IMR-90 (cell line): Measurements from ENCODE around the gene TBPL1. TPM values are rescaled to one million over a fixed set of nuclear protein-coding genes. Genes with fewer than 3 reads are reported as not detected.

Source experiments
- ATAC-seq: fragments of 200-7000 bp; cut with Tn5 transposase; 2 replicates; pipeline ENCODE4 v1.9.1; 2020; ENCODE audit warnings: low read depth, mild to moderate bottlenecking, moderate library complexity
- BruUV-seq: library from RNA; stranded (reverse); fragments of 400-500 nt; replicated peaks from 2 replicates; lab custom pipeline; 2021; lab: Mats Ljungman, UMichigan
- CTCF ChIA-PET: fragments of 300-600 bp; formaldehyde crosslinking; extraction: SDS; loops from one replicate; lab custom pipeline; 2021; ENCODE audit warnings: antibody characterized with exemption; lab: Yijun Ruan, JAX
- POLR2A ChIA-PET: fragments of 300-600 bp; sonication (Branson Sonifier 250); formaldehyde crosslinking; loops from one replicate; lab custom pipeline; 2022; ENCODE audit warnings: antibody characterized with exemption; ENCODE audit not compliant: unreplicated experiment; lab: Charles Lee
- DNase-seq: peaks from one replicate; pipeline ENCODE4 v3.0.0; 2013
- H2AFZ ChIP-seq: replicated peaks from 2 replicates; pipeline ENCODE3; 2013; ENCODE audit warnings: low read length, mild to moderate bottlenecking; ENCODE audit not compliant: poor library complexity
- H2AK5ac ChIP-seq: 2 replicates; pipeline ENCODE4 v1.6.1; 2013; ENCODE audit warnings: low read depth, low read length, inconsistent platforms
- H2AK9ac ChIP-seq: replicated peaks from 2 replicates; pipeline ENCODE3; 2013; ENCODE audit warnings: mild to moderate bottlenecking, low read depth, low read length, moderate library complexity; ENCODE audit not compliant: poor library complexity
- H2BK120ac ChIP-seq: 2 replicates; pipeline ENCODE4 v1.6.1; 2013; ENCODE audit warnings: low read depth, low read length, inconsistent platforms
- H2BK15ac ChIP-seq: 3 replicates; pipeline ENCODE4 v1.6.1; 2013; ENCODE audit warnings: low read depth, low read length, inconsistent platforms
- H2BK20ac ChIP-seq: 2 replicates; pipeline ENCODE4 v1.6.1; 2013; ENCODE audit warnings: low read depth, mild to moderate bottlenecking, inconsistent platforms, low read length, moderate library complexity
- H2BK5ac ChIP-seq: 2 replicates; pipeline ENCODE4 v1.6.1; 2013; ENCODE audit warnings: mild to moderate bottlenecking, low read depth, low read length, inconsistent platforms; ENCODE audit not compliant: poor library complexity, severe bottlenecking
- H3K14ac ChIP-seq: replicated peaks from 2 replicates; pipeline ENCODE4 v1.6.1; 2013; ENCODE audit warnings: low read depth, low read length, inconsistent platforms
- H3K18ac ChIP-seq: 2 replicates; pipeline ENCODE4 v1.6.1; 2013; ENCODE audit warnings: low read depth, low read length, control low read depth
- H3K23ac ChIP-seq: 2 replicates; pipeline ENCODE4 v1.6.1; 2013; ENCODE audit warnings: low read depth, low read length, inconsistent platforms
- H3K27ac ChIP-seq: 2 replicates; pipeline ENCODE4 v1.5.1; 2013; ENCODE audit warnings: mild to moderate bottlenecking, control low read depth, low read length; ENCODE audit not compliant: insufficient read depth
- H3K27me3 ChIP-seq: 2 replicates; pipeline ENCODE4 v1.6.1; 2013; ENCODE audit warnings: low read length; ENCODE audit not compliant: control insufficient read depth, insufficient read depth
- H3K36me3 ChIP-seq: 2 replicates; pipeline ENCODE4 v1.6.1; 2013; ENCODE audit warnings: low read length, mixed read lengths; ENCODE audit not compliant: control insufficient read depth, insufficient read depth
- H3K4ac ChIP-seq: 2 replicates; pipeline ENCODE4 v1.6.1; 2013; ENCODE audit warnings: low read depth, low read length, inconsistent platforms
- H3K4me1 ChIP-seq: 2 replicates; pipeline ENCODE4 v1.6.1; 2013; ENCODE audit warnings: low read length, mixed read lengths; ENCODE audit not compliant: control insufficient read depth, insufficient read depth
- H3K4me2 ChIP-seq: 2 replicates; pipeline ENCODE4 v1.6.1; 2013; ENCODE audit warnings: low read depth, mild to moderate bottlenecking, control low read depth, low read length, moderate library complexity
- H3K4me3 ChIP-seq: 2 replicates; pipeline ENCODE4 v1.5.1; 2013; ENCODE audit warnings: low read depth, mild to moderate bottlenecking, control low read depth, low read length, moderate library complexity; ENCODE audit not compliant: insufficient read depth
- H3K56ac ChIP-seq: 2 replicates; pipeline ENCODE4 v1.6.1; 2013; ENCODE audit warnings: low read length, inconsistent platforms; ENCODE audit not compliant: insufficient read depth; ENCODE audit errors: extremely low read depth
- H3K79me1 ChIP-seq, 2 experiments: 2 replicates each; pipeline ENCODE4 v1.6.1; 2013; ENCODE audit warnings: low read length in 2 of 2, inconsistent platforms in 1 of 2, low read depth in 1 of 2
- H3K9ac ChIP-seq: 2 replicates; pipeline ENCODE4 v1.6.1; 2013; ENCODE audit warnings: low read depth, low read length, control low read depth
- H3K9me1 ChIP-seq: 2 replicates; pipeline ENCODE4 v1.6.1; 2013; ENCODE audit warnings: low read length, inconsistent platforms; ENCODE audit not compliant: insufficient read depth
- H3K9me3 ChIP-seq: 2 replicates; pipeline ENCODE4 v1.6.1; 2013; ENCODE audit warnings: low read length; ENCODE audit not compliant: control insufficient read depth, insufficient read depth
- H4K20me1 ChIP-seq: 2 replicates; pipeline ENCODE4 v1.6.1; 2013; ENCODE audit warnings: low read length, inconsistent platforms; ENCODE audit not compliant: insufficient read depth
- H4K5ac ChIP-seq: 2 replicates; pipeline ENCODE4 v1.6.1; 2013; ENCODE audit warnings: mild to moderate bottlenecking, low read depth, low read length, control low read depth
- H4K8ac ChIP-seq, 2 experiments: 2 replicates each; pipeline ENCODE4 v1.6.1; 2013; ENCODE audit warnings: low read depth in 2 of 2, low read length in 2 of 2, control low read depth in 1 of 2, inconsistent platforms in 1 of 2
- H4K91ac ChIP-seq: 2 replicates; pipeline ENCODE4 v1.6.1; 2013; ENCODE audit warnings: low read depth, low read length, inconsistent platforms; ENCODE audit not compliant: insufficient read depth
- FOS ChIP-seq: fragments of 150-350 bp; IDR thresholded peaks from 2 replicates; pipeline ENCODE4 v1.6.1; 2016; ENCODE audit warnings: low read depth, low read length
- MAFK ChIP-seq: IDR thresholded peaks from 2 replicates; pipeline ENCODE4 v1.6.1; 2012; ENCODE audit warnings: low read depth, low read length, improper control_type of control experiment
- MAZ ChIP-seq: IDR thresholded peaks from 2 replicates; pipeline ENCODE4 v1.6.1; 2012; ENCODE audit warnings: low read depth, mild to moderate bottlenecking, low read length, improper control_type of control experiment, moderate library complexity, borderline replicate concordance
- NFE2L2 ChIP-seq: fragments of 150-350 bp; IDR thresholded peaks from 2 replicates; pipeline ENCODE4 v1.6.1; 2016; ENCODE audit warnings: low read depth, mild to moderate bottlenecking, low read length
- RCOR1 ChIP-seq: IDR thresholded peaks from 2 replicates; pipeline ENCODE4 v1.6.1; 2012; ENCODE audit warnings: mild to moderate bottlenecking, low read length, improper control_type of control experiment; ENCODE audit not compliant: insufficient replicate concordance
- RFX5 ChIP-seq: IDR thresholded peaks from 2 replicates; pipeline ENCODE4 v1.8.0; 2012; ENCODE audit warnings: low read depth, mild to moderate bottlenecking, low read length, moderate library complexity
- WGBS, 2 experiments: methylation state at CpG; one replicate each; pipeline versions ENCODE4 v1.1.5 to v1.1.7; 2013; ENCODE audit warnings: missing lambda C conversion rate in 2 of 2; ENCODE audit not compliant: insufficient read length in 1 of 2; ENCODE audit errors: extremely low coverage in 2 of 2; 5-methylcytosine and 5-hydroxymethylcytosine counted together
- dilution Hi-C: fragments of 300-500 bp; cut with HindIII; formaldehyde crosslinking; loops from one replicate; pipeline ENCODE4 v1.14.3; 2018; ENCODE audit warnings: low sequenced_read_pairs; ENCODE audit not compliant: unreplicated experiment
- in situ Hi-C: fragments of 300-500 bp; cut with MboI; formaldehyde crosslinking; loops from 3 replicates; pipeline ENCODE4 v1.14.3; 2019; ENCODE audit warnings: low sequenced_read_pairs, inconsistent platforms, mixed read lengths
- intact Hi-C: fragments of 100-400 bp; cut with micrococcal nuclease; formaldehyde crosslinking; loops from 2 replicates; pipeline ENCODE4 v1.10.0; 2022
- polyA plus RNA-seq, 3 experiments: library from polyadenylated mRNA; depleted of rRNA; stranded (reverse); fragments of >200 nt; gene quantifications; 2 replicates each; pipeline ENCODE4 v1.2.3, GENCODE V29; 2012; ENCODE audit warnings: low replicate concordance in 1 of 3
- total RNA-seq: library from RNA; depleted of rRNA; stranded (reverse); fragments of >200 nt; gene quantifications from 2 replicates; pipeline ENCODE4 v1.2.3, GENCODE V29; 2012
- TF ChIP-seq, protein P1 (sequence below): conservative IDR thresholded peaks from 2 replicates; pipeline ENCODE4 v1.5.1; 2012; ENCODE audit warnings: mild to moderate bottlenecking, low read depth, low read length, improper control_type of control experiment

TBPL1 gene
- total and polyA plus RNA-seq, 2 of the 4 experiments (the other 2 are of a cell fraction), result 25.6 to 32.5 TPM

GRCh38 chr6:133917781-133918180 lies 35.2 kb upstream of the TBPL1 start:
- CTCF ChIA-PET, result interaction anchor here (0.7 to 3.0 kb wide), 5 partner anchors 179 to 430 kb away, joined by 3 to 37 read pairs (median 3); no protein-coding TSS in a partner anchor
- peaks cover 6% of the 10 kb centered on the region; the same call in 1 of the 2 replicates for H3K4me1 ChIP-seq
- 0 out of 2 replicates have a peak overlapping the region, but pooled peaks have one; percentile 31 for H3K18ac ChIP-seq

More at GRCh38 chr6:133917781-133918180, 35.2 kb upstream of the TBPL1 start:
- no TSS peak for BruUV-seq
- H3K9me3 ChIP-seq, result no peaks in the 10 kb centered on the region
- no peaks in the 10 kb centered on the region for H3K79me1 ChIP-seq
- 0 out of 4 replicates have a peak overlapping the region, but pooled peaks of 1 of the 2 experiments have one; percentile 54 for H4K8ac ChIP-seq
- no peak overlapping the region; the same call in 1 of the 2 replicates for H2BK20ac ChIP-seq
- H2AK5ac ChIP-seq, result no peak overlapping the region
- no peaks in the 10 kb centered on the region for H3K9me1 ChIP-seq
- no peak overlapping the region for H3K4me2 ChIP-seq
- H3K4ac ChIP-seq, result no peak overlapping the region
- no peak overlapping the region; the same call in 2 of the 3 replicates for H2BK15ac ChIP-seq
- H3K27me3 ChIP-seq, result no peaks in the 10 kb centered on the region
- dilution Hi-C loops, result no loop called here
- POLR2A ChIA-PET, result no interaction called here
- no peak overlapping the region for H3K4me3 ChIP-seq
- no CpG with 5 or more reads among the region's 4 CpGs for WGBS, 2 experiments
- no peak overlapping the region for H2AK9ac ChIP-seq
- no peak overlapping the region for H2BK5ac ChIP-seq
- H2BK120ac ChIP-seq, result peak overlapping the region; percentile 42; the same call in 1 of the 2 replicates
- H3K36me3 ChIP-seq, result no peaks in the 10 kb centered on the region
- H3K23ac ChIP-seq, result no peak overlapping the region
- H3K14ac ChIP-seq, result no peak overlapping the region
- H3K27ac ChIP-seq, result peak overlapping the region; percentile 26; the same call in 1 of the 2 replicates
- intact Hi-C loops, result loop anchor here (2.0 to 10.0 kb wide), 4 partner anchors 27 to 1087 kb away; partner anchors contain the start of gene EYA4
- H4K20me1 ChIP-seq, result no peaks in the 10 kb centered on the region
- ATAC-seq (no peak), DNase-seq (no peak)
- in situ Hi-C loops, result loop anchor here (5.0 to 25.0 kb wide), 4 partner anchors 350 to 1093 kb away; no protein-coding TSS in a partner anchor
- H3K56ac ChIP-seq, result no peak overlapping the region
- H4K91ac ChIP-seq, result 0 out of 2 replicates have a peak overlapping the region, but pooled peaks have one; percentile 20
- no peak for TF ChIP-seq MAZ
- TF ChIP-seq, protein P1, sequence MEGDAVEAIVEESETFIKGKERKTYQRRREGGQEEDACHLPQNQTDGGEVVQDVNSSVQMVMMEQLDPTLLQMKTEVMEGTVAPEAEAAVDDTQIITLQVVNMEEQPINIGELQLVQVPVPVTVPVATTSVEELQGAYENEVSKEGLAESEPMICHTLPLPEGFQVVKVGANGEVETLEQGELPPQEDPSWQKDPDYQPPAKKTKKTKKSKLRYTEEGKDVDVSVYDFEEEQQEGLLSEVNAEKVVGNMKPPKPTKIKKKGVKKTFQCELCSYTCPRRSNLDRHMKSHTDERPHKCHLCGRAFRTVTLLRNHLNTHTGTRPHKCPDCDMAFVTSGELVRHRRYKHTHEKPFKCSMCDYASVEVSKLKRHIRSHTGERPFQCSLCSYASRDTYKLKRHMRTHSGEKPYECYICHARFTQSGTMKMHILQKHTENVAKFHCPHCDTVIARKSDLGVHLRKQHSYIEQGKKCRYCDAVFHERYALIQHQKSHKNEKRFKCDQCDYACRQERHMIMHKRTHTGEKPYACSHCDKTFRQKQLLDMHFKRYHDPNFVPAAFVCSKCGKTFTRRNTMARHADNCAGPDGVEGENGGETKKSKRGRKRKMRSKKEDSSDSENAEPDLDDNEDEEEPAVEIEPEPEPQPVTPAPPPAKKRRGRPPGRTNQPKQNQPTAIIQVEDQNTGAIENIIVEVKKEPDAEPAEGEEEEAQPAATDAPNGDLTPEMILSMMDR, result no peak
- no peak for TF ChIP-seq RFX5
- no peak for TF ChIP-seq MAFK
- TF ChIP-seq RCOR1, result no peak
- TF ChIP-seq NFE2L2, result no peak
- TF ChIP-seq FOS, result no peak
- no peak overlapping the region for H2AFZ ChIP-seq
- H3K9ac ChIP-seq, result no peak overlapping the region
- H4K5ac ChIP-seq, result peak overlapping the region; percentile 66; the same call in 1 of the 2 replicates
